ENCODE data around the gene KRT80. TPM values are rescaled to one million over a fixed set of nuclear protein-coding genes. Genes with fewer than 3 reads are reported as not detected.

The KRT80 gene
- total RNA-seq, 3 donors from 2014 or later: 2.9 to 9.8 TPM; not detected in 1

- DNase-seq (ENCODE audit: low spot score in 2 of 2): peak; percentile 59 to 92
- Histone ChIP-seq H3K4me3 (peak overlapping the region in 2 of 3 donors; percentile 71 to 78), H3K27me3 (peaks cover 0 to 5% of the 10 kb centered on the region in 2 donors), H3K36me3 (no peaks in the 10 kb centered on the region), H3K9me3 (no peaks in the 10 kb centered on the region), H3K4me1 (peaks cover 9 to 22% of the 10 kb centered on the region in 2 donors), H3K27ac (peak overlapping the region; percentile 98)
- intact Hi-C loops (cut with DNase I; ENCODE audit: low total_unique reads): no loop called here
- peak; percentile 7 for TF ChIP-seq POLR2A (IDR thresholded peaks at IDR 0.05)
- peak; percentile 51 to 93 (median 92) for TF ChIP-seq POLR2AphosphoS5 (IDR thresholded peaks at IDR 0.05)
- TF ChIP-seq CTCF (IDR thresholded peaks at IDR 0.05): no peak
These were observed 39.7 kb upstream of the KRT80 start for GRCh38 chr12:52231305-52232202.

GRCh38 chr12:52230364-52231281 is 38.8 kb upstream of the KRT80 start:
- Histone ChIP-seq H3K27ac (peak overlapping the region; percentile 98), H3K4me1 (peaks cover 5 to 16% of the 10 kb centered on the region in 2 donors), H3K4me3 (no peak overlapping the region), H3K9me3 (no peaks in the 10 kb centered on the region), H3K27me3 (peaks cover 0 to 5% of the 10 kb centered on the region in 2 donors), H3K36me3 (no peaks in the 10 kb centered on the region)
- intact Hi-C loops (cut with DNase I; ENCODE audit: low total_unique reads): no loop called here
- DNase-seq (ENCODE audit: low spot score in 2 of 2): peak; percentile 51 to 80
- TF ChIP-seq CTCF (IDR thresholded peaks at IDR 0.05): no peak
- TF ChIP-seq POLR2AphosphoS5 (IDR thresholded peaks at IDR 0.05): no peak
- no peak for TF ChIP-seq POLR2A (IDR thresholded peaks at IDR 0.05)

GRCh38 chr12:52229836-52230343 is 38.1 kb upstream of the KRT80 start:
- TF ChIP-seq POLR2A (IDR thresholded peaks at IDR 0.05) (no peak), CTCF (IDR thresholded peaks at IDR 0.05) (no peak), POLR2AphosphoS5 (IDR thresholded peaks at IDR 0.05) (no peak)
- no peaks in the 10 kb centered on the region for H3K9me3 ChIP-seq
- peak in 1 of 2 donors; percentile 37 for DNase-seq (ENCODE audit: low spot score in 2 of 2)
- H3K4me3 ChIP-seq: no peak overlapping the region
- H3K27me3 ChIP-seq: peaks cover 0 to 5% of the 10 kb centered on the region in 2 donors
- peaks cover 5 to 16% of the 10 kb centered on the region in 2 donors for H3K4me1 ChIP-seq
- H3K27ac ChIP-seq: peak overlapping the region; percentile 98
- intact Hi-C loops (cut with DNase I; ENCODE audit: low total_unique reads): no loop called here
- H3K36me3 ChIP-seq: no peaks in the 10 kb centered on the region

GRCh38 chr12:52228931-52229330 is 37.1 kb upstream of the KRT80 start:
- Histone ChIP-seq H3K9me3 (no peaks in the 10 kb centered on the region), H3K27me3 (peaks cover 0 to 5% of the 10 kb centered on the region in 2 donors), H3K27ac (peak overlapping the region; percentile 61 to 98), H3K4me1 (peaks cover 5 to 16% of the 10 kb centered on the region in 2 donors), H3K4me3 (no peak overlapping the region), H3K36me3 (no peaks in the 10 kb centered on the region)
- intact Hi-C loops (cut with DNase I; ENCODE audit: low total_unique reads): no loop called here
- no peak for TF ChIP-seq CTCF (IDR thresholded peaks at IDR 0.05)
- no peak for TF ChIP-seq POLR2A (IDR thresholded peaks at IDR 0.05)
- no peak for TF ChIP-seq POLR2AphosphoS5 (IDR thresholded peaks at IDR 0.05)
- peak in 1 of 2 donors; percentile 45 for DNase-seq (ENCODE audit: low spot score in 2 of 2)
